NCI-H226 (cell line): ENCODE measurements around the gene NPLOC4.
"Not testable (repeated sequence)": the region's sequence is repeated elsewhere in the genome, so short reads cannot be mapped to it uniquely, and the experiment has no call there.

ENCODE experiments used
- DNase-seq: peaks from one replicate; pipeline ENCODE4 v3.0.0-alpha.2; 2015

The NPLOC4 gene

DNA sequence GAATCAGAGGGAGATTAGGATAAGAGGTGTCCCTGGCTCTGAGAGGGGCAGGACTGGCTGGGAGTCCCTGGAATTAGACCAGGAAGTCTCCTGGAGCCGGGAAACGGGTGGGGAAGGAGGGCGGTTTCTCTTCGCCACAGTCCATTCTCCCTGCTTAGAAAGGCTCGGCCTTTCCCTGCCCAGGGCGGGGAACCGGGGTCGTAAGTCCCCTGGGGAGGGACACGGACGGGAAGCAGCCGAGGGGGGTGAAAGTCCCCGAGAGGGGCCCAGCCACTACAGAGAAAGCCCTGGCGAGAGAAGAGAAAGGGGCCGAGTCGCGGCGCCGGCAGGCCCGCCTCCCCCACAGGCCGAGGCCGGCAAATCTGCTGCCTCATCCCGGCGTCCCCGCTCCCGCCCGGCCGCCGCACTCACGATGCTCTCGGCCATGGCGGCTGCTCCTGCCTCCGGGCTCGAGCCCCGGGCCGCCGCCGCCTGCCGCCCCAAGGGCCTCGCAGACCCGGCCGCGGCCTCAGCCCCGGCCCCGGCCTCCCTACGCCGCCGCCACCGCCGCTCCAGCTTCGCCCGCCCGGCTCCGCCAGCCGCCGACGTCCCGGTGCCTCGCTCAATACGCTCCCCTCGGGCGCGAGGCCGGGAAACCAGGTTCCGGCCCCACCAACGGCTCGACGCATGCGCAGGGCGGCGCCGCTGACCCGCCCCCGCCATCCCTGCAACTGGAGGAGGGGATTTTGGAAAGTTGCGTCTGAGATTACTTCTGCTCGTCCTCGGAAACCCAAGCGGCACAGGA is at the start of gene NPLOC4, which contains the start of gene TSPAN10:
NPLOC4 (minus strand) TSS at position 608 of the 784 bp plus-strand sequence; CDS start at position 426, 182 bp downstream.
TSPAN10 (plus strand) TSS at position 692 of the 784 bp plus-strand sequence. CDS start 5,217 bp downstream, outside the sequence.
- DNase-seq = peak; percentile 75

DNA sequence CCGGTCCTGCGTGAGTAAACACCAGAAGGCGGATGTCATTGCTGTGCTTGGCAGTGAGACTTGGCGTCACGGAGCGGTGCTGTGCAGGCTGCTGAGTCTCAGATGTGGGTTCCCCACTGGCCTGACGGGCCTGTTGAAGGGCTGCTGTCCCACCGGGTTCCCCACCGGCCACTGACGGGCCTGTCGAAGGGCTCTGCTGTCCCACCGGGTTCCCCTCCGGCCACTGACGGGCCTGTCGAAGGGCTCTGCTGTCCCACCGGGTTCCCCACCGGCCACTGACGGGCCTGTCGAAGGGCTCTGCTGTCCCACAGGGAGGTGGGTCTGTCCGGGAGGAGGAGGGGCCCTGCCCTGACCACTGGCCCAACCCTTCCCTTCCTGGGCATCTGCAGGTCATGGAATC is 49.7 kb upstream of the NPLOC4 start:
- DNase-seq = no peak

DNA sequence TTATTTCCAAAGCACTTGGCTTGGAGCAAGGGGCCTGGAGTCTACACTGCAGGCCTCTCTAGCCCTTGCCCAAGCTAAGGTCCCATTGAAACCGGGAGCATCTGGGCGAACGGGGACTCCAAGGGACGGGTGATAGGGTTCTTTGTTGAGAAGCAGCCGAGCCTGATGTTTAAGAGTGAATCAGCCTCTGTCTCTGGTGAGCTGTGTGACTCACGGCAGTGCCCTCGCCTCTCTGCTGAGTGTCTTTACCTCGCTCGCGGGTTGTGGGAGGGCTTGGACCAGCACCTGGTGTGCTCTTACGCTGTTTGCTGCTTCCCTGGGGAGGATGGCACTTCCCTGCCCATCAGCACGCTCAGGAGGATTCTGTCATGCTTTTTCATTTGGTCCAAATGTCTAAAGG is 48.2 kb upstream of the NPLOC4 start:
- DNase-seq = peak; percentile 60

DNA sequence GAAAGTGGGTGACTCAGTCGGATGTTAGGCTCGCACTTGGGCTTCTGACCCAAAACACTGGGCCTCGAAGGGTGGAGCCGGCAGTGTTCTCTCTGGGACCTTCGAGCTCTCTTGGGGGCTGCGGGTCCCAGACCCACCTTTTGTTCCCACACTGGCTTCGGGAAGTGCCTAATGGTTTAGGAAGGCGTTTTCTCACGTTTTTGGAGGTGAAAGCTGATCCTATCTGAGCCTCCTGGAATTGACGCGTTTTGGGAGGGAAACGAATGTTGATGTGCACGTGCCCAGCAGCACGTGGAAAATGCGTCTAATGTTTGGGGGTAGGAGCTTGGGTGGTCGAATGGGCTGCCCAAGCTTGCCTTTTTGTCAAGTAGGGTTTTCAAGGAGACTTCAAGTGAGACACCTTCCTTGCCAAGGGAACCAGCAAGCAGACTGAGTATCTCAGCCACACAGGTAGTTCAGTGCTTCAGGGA is 47.6 kb upstream of the NPLOC4 start:
- DNase-seq = no peak

GRCh38 chr17:81683584-81684441 is 46.9 kb upstream of the NPLOC4 start, which contains the start of the genes ARL16 and HGS:
Gene ARL16, minus strand, starts transcription at chr17:81683797. Its CDS starts 44 bp downstream, at chr17:81683753.
Gene HGS, plus strand, starts transcription at chr17:81684011. Its CDS starts 56 bp downstream, at chr17:81684067.
- DNase-seq = peak; percentile 97

- DNase-seq = no peak
Measured at GRCh38 chr17:81683208-81683583, 46.3 kb upstream of the NPLOC4 start.

GRCh38 chr17:81682565-81683207 is 45.8 kb upstream of the NPLOC4 start:
- DNase-seq = no peak

- DNase-seq = no peak
Measured at GRCh38 chr17:81681672-81682071, 44.8 kb upstream of the NPLOC4 start.

GRCh38 chr17:81680150-81680549 is 43.2 kb upstream of the NPLOC4 start:
- DNase-seq = no peak

- DNase-seq = no peak
Measured at GRCh38 chr17:81676906-81677305, 40.0 kb upstream of the NPLOC4 start.

DNA sequence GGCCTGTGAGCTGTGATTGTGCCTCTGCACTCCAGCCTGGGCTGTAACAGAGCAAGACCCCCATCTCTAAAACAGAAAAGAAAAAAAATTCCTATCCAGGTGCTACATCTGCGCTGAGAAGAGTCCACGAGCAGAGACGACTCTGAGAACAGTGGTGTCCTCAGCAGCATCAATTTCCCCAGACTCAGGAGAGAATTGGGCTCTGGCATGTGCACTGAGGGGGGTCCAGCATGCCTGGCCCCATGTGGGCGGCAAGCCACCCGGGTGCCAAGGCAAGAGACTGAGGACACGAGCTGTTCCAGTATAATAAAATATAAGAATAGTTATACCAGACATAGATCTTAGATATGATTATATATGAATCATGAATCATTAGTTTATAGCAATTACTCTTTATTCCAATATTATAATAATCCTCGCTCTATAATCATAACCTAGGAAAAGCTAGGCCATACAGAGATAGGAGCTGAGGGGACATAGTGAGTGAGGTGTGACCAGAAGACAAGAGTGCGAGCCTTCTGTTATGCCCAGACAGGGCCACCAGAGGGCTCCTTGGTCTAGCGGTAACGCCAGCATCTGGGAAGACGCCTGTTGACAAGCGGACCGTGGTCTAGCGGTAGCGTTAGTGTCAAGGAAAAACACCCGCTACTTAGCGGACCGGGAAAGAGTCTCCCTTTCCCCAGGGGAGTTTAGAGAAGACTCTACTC is 38.8 kb upstream of the NPLOC4 start:
- DNase-seq = not testable (repeated sequence)

DNA sequence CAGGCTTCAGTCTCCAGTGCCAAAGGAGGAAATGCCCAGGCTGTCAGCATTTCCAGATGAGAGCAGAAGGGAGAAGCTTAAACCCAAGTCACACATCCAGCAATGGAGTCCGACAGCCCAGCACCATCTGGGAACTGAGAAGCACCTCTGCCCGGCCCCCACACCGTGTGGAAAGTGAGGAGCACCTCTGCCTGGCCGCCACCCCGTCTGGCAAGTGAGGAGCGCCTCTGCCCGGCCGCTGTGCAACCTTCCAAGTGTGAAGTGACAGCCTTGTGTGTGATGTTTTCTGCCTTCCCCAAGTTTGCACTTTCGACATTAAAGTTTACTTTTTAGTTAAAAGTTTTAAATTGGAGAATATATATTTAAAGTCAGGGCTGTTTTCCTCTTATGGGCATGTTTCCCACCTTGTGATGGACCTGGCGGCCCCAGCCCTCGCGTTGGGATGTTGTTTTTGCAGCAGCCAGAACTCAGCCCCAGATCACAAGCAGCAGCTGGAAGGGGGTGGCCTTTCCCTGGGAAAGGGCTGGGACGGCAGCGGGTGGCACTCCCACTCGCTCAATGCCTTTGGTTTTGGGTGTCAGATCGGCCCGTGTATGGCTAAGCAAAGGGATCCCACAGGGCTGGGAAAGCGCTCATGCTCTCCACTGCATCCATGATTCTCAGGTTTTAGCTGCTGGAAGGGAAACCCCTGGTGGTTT is 36.8 kb upstream of the NPLOC4 start:
- no peak for DNase-seq

DNA sequence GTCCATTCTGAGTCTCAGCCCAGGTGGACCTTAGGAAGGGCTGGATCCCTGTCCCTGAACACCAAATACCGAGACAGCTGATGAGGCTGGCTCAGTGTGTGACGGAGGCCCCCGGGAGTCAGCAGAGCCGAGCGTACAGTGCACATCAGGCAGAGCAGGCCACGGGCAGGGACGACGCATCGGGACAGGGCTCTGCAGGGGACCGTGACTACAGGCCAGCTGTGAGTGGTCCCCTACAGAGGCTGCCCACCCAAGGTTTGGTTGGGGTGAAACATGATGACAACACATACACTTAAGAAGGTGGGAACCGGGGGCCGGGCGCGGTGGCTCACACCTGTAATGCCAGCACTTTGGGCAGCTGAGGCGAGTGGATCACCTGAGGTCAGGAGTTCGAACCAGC is 36.0 kb upstream of the NPLOC4 start:
- DNase-seq = no peak

GRCh38 chr17:81672504-81672903 is 35.6 kb upstream of the NPLOC4 start:
- DNase-seq = no peak

DNA sequence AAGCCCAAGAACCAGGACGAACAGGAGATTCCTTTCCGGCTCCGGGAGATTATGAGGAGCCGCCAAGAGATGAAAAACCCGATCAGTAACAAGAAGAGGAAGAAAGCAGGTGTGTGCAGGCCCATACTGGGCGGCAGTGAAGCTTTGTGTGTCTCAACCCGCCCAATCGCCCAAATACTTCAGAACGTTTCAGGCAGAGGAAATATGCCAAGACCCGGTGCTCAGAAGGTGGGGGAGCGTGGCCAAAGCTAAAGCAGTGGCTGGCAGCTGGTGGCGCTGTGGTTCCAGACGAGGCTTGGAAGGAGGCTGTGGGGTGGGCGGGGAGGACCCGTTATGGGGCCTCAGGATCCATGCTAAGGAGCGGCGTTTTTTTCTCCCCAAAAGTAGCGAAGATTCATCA is 30.8 kb upstream of the NPLOC4 start:
- DNase-seq = no peak

GRCh38 chr17:81666342-81667191 is 29.7 kb upstream of the NPLOC4 start, which contains the start of the genes CCDC137 and OXLD1:
Gene CCDC137, plus strand, starts transcription at chr17:81666737. Its CDS starts 30 bp downstream, at chr17:81666767.
Gene OXLD1, minus strand, starts transcription at chr17:81666605. Its CDS starts 28 bp downstream, at chr17:81666577.
- DNase-seq = peak; percentile 96

DNA sequence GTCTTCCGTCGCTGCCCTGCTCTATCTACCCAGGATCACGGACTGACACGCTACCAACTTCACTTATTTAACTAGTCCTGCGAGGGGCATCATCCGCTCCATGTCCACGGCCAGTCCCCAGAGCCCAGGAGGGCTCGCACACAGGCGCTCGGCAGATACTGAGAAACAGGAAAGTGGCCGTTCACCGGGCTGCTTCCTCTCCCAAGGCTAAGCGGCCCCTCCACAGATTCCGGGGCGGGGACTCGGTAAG is 29.1 kb upstream of the NPLOC4 start:
- DNase-seq = no peak

DNA sequence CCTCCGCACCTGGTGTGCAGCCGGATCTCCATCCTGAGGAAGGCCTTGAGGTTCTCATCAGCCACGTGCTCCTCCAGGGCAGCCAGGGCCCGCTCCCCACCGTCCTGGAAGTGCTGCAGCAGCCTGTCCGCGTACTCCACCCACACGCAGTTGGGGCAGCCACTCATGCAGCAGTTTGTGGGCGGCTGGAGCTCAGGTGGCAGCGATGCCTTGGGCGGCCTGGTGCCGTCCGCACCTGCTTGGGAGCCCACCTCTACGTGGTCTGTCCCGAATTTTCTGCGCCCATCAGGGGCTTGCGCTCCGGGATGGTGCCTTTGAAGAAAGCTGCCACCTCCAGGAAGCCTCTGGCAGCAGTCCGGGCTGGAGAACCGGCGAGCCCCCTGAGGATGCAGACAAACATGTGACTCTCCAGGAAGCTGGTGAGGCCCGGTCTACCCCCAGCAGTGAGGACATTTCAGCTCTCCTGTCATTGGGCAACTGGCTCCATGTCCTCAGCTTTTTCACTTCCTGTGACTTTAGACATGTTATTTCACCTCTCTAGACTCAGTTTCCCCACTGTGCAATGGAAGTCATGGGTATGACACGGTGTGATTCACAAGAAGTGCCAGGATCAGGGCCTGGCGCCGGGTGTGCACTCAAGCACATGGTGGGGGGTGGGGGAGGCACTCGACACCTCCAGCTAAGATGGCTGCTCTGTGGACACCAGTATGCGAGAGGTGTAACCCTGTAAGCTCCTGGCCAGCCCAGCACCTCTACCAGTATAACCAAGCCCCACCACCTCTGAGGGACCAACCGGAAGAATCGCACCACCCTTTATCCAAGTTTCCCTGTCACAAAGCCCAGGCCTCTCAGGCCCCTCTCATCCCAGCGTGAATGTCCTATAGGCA is 28.5 kb upstream of the NPLOC4 start:
- no peak for DNase-seq

GRCh38 chr17:81664051-81664470 is 27.1 kb upstream of the NPLOC4 start:
- no peak for DNase-seq

GRCh38 chr17:81662002-81662401 is 25.1 kb upstream of the NPLOC4 start:
- no peak for DNase-seq
